IMR-90 (cell line): Measurements from ENCODE around the gene FUT6.

Experiments
- CEBPB ChIP-seq: IDR thresholded peaks from 2 replicates; pipeline ENCODE4 v1.6.1; 2012; ENCODE audit warnings: low read depth, low read length, improper control_type of control experiment
- NFE2L2 ChIP-seq: fragments of 150-350 bp; IDR thresholded peaks from 2 replicates; pipeline ENCODE4 v1.6.1; 2016; ENCODE audit warnings: low read depth, mild to moderate bottlenecking, low read length
- POLR2A ChIP-seq: IDR thresholded peaks from 2 replicates; pipeline ENCODE4 v1.6.1; 2012; ENCODE audit warnings: mild to moderate bottlenecking, low read depth, low read length
- RAD21 ChIP-seq: IDR thresholded peaks from 2 replicates; pipeline ENCODE4 v1.6.1; 2012; ENCODE audit warnings: low read length, improper control_type of control experiment
- RFX5 ChIP-seq: IDR thresholded peaks from 2 replicates; pipeline ENCODE4 v1.8.0; 2012; ENCODE audit warnings: low read depth, mild to moderate bottlenecking, low read length, moderate library complexity
- SMC3 ChIP-seq: fragments of 150-350 bp; IDR thresholded peaks from 2 replicates; pipeline ENCODE4 v1.6.1; 2016; ENCODE audit warnings: low read depth, mild to moderate bottlenecking, antibody characterized with exemption, low read length, moderate library complexity
- TF ChIP-seq, protein P1 (sequence below): conservative IDR thresholded peaks from 2 replicates; pipeline ENCODE4 v1.5.1; 2012; ENCODE audit warnings: mild to moderate bottlenecking, low read depth, low read length, improper control_type of control experiment
- TF ChIP-seq, protein P2 (sequence below): fragments of 150-350 bp; IDR thresholded peaks from 2 replicates; pipeline ENCODE4 v1.6.1; 2016; ENCODE audit warnings: low read depth, mild to moderate bottlenecking, low read length, moderate library complexity, borderline replicate concordance

DNA sequence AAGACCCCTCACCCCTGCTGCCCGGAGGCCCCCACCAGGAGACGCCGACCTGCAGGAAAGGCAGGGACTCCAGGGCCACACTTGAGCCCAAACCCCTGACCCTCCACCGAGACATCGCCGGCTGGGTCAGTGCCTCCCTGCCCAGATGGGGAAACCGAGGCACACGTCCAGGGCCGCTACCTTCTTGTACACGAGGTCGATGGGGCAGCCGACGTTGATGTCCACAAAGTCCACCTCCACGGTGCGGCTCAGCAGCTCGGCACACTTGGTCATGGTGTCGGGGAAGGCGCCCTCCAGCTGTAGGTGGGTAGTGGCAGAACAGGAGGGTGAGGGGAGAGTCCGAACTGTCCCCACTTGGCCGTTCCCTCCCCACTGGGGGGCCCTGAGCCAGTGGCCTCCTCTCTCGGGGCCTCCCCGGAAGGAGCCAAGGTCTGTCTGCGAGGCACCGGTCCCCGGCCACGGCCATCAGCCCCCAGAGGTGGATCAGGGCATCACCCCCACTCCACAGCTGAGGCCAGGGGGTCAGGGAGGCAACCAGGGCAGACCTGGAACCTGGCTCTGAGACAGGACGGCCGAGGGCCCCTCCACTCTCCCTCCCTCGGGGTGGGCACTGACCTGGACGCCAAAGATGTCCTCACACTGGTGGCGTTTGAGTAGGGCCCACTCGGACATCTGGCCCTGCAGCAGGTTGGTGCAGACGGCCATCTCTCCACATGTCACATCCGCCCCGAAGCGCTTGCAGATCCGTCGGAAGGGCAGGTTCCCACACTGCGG, 51.9 kb downstream of the FUT6 start:
- TF ChIP-seq POLR2A (no peak), CEBPB (no peak), RFX5 (no peak), SMC3 (no peak), NFE2L2 (no peak), RAD21 (no peak)
- TF ChIP-seq, protein P1, sequence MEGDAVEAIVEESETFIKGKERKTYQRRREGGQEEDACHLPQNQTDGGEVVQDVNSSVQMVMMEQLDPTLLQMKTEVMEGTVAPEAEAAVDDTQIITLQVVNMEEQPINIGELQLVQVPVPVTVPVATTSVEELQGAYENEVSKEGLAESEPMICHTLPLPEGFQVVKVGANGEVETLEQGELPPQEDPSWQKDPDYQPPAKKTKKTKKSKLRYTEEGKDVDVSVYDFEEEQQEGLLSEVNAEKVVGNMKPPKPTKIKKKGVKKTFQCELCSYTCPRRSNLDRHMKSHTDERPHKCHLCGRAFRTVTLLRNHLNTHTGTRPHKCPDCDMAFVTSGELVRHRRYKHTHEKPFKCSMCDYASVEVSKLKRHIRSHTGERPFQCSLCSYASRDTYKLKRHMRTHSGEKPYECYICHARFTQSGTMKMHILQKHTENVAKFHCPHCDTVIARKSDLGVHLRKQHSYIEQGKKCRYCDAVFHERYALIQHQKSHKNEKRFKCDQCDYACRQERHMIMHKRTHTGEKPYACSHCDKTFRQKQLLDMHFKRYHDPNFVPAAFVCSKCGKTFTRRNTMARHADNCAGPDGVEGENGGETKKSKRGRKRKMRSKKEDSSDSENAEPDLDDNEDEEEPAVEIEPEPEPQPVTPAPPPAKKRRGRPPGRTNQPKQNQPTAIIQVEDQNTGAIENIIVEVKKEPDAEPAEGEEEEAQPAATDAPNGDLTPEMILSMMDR = no peak
- TF ChIP-seq, protein P2, sequence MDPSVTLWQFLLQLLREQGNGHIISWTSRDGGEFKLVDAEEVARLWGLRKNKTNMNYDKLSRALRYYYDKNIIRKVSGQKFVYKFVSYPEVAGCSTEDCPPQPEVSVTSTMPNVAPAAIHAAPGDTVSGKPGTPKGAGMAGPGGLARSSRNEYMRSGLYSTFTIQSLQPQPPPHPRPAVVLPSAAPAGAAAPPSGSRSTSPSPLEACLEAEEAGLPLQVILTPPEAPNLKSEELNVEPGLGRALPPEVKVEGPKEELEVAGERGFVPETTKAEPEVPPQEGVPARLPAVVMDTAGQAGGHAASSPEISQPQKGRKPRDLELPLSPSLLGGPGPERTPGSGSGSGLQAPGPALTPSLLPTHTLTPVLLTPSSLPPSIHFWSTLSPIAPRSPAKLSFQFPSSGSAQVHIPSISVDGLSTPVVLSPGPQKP = no peak
